ENCODE data around the gene PRDM16.
"Not testable (repeated sequence)": the region's sequence is repeated elsewhere in the genome, so short reads cannot be mapped to it uniquely, and the experiment has no call there.

Gene PRDM16

DNA sequence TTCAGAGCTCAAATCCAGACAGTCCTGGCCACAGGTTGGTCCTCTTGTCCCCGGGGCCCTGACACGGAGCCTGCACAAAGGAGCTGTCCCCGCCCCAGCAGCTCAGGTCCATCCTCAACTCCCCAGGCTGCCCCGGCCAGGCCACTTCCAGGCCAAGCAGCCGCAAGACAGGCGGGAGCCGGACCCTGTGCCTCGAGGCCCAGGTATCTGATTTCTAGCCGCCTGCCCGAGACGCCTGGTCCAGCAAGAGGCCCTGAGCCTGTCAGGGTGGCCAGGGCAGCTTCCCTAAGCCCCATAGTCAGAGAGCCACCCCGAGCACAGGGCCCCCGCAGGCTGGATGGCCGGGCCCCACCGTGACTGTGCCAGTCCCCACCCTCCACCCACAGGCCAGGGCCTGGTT is 165.3 kb downstream of the PRDM16 start:
- DNase-seq = no peak

- no peak for DNase-seq
Measured at GRCh38 chr1:3234956-3235355, 166.0 kb downstream of the PRDM16 start.

DNA sequence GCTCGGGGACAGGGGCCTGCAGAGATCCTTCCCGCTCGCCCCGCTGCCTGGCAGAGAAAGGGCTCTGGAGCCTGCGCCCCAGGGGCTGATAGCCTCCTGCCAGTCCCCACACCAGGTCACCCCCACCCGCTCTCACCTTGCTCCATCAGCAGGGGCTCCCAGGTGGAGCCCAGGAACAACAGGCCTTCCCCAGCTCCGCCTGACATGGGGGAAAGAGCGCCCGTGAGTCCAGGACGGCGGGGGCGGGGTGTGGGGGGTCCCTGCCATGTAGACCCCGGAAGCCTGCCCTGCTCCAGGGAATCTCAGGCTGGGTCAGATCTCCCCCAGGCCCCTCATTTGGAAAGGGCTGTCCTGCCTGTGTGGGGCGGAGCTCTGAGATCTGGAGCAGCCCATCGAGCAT is 166.5 kb downstream of the PRDM16 start:
- DNase-seq = no peak

- DNase-seq = no peak
Measured at GRCh38 chr1:3236361-3236760, 167.4 kb downstream of the PRDM16 start.

GRCh38 chr1:3236955-3237354 is 168.0 kb downstream of the PRDM16 start:
- no peak for DNase-seq

GRCh38 chr1:3237570-3237969 is 168.6 kb downstream of the PRDM16 start:
- no peak for DNase-seq

DNA sequence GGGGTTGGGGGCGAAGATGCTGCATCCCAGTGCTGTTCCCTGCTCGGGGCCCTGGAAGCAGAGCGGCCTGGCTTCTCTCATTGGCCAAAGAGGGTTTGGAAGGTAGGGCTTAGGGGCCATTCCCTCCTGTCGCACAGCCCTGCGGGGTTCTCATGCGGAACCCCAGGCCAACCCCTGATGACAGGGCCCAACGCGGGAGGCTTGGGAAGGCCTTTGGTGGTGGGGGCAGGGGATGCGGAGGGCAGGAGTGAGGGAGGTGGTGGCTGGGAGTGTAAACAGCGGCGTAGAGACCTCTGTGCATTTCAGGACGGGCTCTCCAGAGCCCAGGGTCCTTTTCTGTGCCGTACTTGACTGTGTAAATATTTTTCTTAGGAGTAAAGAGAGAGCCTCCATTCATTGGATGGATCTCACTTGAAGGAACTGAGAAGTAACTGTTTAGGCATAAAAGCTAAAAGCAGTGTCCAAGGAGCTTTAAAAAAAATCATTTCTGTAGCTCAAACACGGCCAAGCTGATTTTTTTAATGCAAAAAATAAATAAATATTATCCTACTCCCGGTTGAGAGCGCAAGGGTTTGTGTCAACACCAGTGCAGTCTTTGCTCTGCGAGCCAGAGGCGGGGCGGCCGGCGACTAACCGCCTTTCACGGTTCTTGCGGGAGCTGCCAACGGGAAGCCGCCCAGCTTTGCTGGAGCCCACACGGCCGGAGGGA is 169.1 kb downstream of the PRDM16 start:
- DNase-seq = no peak

DNA sequence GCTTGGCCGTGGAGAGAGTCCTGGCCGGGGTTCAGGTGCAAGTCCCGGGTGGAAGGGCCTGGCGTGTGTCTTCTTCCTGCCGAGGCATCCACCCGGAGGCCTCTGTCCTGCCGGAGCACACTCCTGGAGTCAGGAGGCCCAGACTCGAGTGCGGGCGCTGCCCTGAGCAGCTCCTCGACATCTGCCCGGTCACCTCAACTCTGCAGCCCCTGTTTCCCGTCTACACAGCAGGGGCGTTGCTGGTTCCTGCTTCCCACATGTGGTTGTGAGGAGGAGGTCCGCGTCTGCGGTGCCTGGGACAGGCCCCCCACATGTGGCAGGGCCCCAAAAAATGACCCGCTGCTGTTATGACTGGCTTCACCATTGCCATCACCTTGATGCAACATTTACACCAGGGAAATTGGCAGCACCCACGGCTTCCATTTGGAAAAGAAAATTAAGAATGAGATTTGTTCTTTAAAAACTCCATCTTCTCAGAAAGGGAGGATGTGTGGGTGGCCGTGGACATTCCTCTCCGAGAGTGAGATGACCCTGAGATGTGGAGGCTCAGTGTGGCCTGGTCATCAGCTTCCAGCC is 169.8 kb downstream of the PRDM16 start:
- no peak for DNase-seq

GRCh38 chr1:3239991-3240390 is 171.0 kb downstream of the PRDM16 start:
- DNase-seq = not testable (repeated sequence)

- DNase-seq = no peak
Measured at GRCh38 chr1:3240524-3241235, 171.7 kb downstream of the PRDM16 start.

DNA sequence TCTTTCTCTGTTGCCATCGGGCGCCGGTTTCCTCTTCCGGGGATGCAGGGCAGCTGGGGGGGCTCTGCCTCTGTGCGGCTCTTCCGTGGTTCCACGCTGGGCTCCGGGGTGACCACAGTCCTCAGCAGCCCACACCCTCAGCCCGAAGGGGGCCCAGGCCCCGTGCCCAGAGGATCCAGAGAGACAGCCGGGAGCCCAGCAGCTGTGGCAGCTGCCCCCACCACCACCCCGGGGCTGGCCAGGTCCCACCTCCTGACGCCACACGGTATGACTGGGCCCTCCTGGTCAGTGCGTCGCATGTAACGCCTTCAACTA is 172.2 kb downstream of the PRDM16 start:
- DNase-seq = no peak

DNA sequence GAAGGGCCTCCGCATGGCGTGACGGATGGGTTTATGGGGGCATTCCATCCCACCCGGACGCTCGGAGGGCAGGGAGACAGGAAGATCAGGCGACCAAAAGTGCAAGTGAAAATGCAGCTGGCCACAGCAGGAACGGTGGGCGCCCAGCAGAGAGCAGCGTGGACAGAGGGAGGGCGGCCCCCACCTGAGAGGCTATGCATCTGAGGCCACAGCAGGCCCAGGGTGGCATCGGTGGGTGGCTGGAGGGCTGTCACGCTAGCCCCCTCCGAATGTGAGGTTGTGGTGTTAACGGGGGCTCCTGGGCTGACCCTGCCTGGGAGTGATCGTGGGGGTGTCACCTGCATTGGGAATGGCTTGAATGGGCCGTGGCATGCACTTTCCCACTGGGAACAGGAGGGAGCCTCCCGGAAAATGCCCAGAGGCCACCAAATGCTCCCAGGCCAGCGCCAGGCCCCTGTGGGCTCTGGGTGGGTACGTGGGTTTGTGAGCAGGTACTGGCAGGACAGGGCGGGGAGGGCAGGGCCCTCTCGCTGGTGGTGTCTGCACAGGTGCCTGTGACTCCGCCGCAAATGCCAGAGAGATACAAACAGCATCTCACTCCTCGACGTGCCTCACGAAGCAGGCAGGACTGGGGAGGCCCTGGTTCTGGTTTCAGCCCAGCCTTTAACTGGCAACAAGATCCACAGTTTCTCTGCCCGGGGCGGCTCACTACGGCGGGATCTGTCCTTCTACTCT is 172.8 kb downstream of the PRDM16 start:
- DNase-seq = no peak

DNA sequence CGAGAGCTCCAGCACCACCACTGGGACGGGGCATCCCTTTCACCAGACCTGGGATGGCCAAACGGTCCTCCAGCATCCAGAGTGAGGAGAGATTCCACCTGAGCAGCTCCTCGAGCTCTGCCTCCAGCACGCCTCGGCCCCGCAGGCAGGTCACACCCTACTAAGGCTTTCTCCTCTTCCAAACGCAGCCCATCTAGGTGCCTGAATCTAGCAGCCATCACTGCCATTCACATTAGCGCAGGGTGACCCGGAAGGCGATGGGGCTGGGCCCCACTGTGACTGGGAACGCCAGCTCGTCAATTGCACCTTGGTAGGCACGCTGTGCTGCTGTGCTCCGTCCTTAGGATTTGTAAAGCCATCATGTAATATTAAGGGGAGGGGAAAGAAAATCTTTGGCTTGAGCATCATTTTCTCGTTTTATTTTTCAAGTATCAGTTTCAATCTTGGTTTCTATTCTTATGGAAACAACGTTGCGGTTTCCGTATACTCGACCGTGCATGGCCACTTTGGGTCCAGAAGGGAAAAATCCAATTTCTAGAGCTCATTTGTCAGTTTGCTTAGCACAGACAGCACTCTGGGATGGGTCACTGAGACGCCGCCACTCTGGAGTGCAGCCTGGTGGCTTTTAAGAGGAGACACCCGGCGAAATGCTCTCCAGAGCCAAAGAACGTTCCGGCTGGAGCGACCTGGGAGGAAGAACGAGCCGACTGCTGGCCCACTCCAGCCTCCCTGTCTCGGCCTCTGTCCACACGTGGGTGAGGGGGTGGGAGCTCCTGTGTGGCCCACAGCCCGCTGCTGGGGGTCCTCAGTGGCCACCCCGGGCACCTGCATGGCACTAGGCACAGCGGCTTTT is 173.6 kb downstream of the PRDM16 start:
- DNase-seq = no peak

GRCh38 chr1:3243304-3243703 is 174.3 kb downstream of the PRDM16 start:
- no peak for DNase-seq

GRCh38 chr1:3244025-3244926 is 175.3 kb downstream of the PRDM16 start:
- DNase-seq = no peak

- DNase-seq = no peak
Measured at GRCh38 chr1:3244927-3245315, 175.9 kb downstream of the PRDM16 start.

DNA sequence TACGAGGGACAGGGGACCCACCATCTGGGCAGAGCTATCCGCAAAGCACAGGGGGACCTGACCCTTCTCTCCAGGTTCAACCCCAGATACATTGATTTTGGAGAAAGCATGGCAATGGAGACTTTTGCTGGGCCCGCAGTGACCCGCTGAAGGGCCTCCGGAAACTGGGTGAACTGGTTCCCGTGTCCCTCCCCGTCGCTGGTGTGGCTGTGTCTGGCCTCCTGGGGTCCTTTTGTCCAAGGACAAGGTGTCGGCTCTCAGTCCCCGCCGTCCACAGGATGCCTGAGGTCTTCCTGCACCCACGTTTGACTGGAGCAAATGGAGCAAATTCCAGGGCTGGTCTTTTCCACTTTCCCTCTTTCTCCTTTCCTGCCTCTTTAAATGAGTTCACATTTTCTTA is 176.3 kb downstream of the PRDM16 start:
- no peak for DNase-seq

GRCh38 chr1:3245768-3246167 is 176.8 kb downstream of the PRDM16 start:
- DNase-seq = no peak

GRCh38 chr1:3246251-3246650 is 177.2 kb downstream of the PRDM16 start:
- DNase-seq = no peak

DNA sequence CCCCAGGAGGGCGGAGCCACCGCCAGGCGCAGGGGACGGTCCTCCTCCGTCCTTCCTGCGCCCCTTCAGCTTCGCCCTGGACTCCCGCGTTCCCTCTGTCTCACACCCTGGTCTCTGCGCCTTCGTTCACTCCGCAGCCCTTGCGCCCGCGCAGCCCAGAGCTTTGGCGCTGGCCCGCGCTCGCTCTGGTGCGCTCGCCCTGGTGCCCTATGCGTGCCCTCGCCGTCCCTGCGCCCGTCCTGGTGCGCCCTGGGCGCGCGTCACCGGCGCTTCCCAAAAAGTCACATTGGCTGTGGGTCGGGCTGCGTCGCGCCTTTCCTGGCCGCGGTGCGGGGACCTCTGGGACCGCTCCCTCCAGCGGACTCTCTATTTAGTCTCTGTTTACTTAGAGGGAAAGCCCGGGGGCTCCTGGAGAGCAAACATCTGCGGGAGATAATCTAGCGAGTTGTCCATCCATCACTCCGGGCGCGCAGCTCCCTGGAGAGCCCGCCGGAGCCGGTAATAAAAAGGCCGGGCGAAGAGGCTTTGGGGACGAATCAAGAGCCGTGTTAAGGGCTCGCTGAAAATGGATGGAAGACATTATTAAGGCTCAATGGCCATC is 178.6 kb downstream of the PRDM16 start:
- no peak for DNase-seq
